ENCODE measurements around the gene YBX2. TPM values are rescaled to one million over a fixed set of nuclear protein-coding genes. Genes with fewer than 3 reads are reported as not detected.

YBX2 gene
- total RNA-seq, 1 experiment from 2014 or later = 54.9 TPM

GRCh38 chr17:7311110-7311705 lies 16.8 kb upstream of the YBX2 start:
- no peak for TF ChIP-seq TCF7L2 (IDR thresholded peaks at IDR 0.05; ENCODE audit: low read depth, low read length)
- TF ChIP-seq SIN3A (IDR thresholded peaks at IDR 0.05; ENCODE audit: borderline replicate concordance, insufficient read depth, low read depth, low read length) = no peak
- TF ChIP-seq POLR2AphosphoS5 (IDR thresholded peaks at IDR 0.05; ENCODE audit: low read depth, low read length) = no peak
- TF ChIP-seq CTCF (IDR thresholded peaks at IDR 0.05) = no peak
- TF ChIP-seq, protein P1, sequence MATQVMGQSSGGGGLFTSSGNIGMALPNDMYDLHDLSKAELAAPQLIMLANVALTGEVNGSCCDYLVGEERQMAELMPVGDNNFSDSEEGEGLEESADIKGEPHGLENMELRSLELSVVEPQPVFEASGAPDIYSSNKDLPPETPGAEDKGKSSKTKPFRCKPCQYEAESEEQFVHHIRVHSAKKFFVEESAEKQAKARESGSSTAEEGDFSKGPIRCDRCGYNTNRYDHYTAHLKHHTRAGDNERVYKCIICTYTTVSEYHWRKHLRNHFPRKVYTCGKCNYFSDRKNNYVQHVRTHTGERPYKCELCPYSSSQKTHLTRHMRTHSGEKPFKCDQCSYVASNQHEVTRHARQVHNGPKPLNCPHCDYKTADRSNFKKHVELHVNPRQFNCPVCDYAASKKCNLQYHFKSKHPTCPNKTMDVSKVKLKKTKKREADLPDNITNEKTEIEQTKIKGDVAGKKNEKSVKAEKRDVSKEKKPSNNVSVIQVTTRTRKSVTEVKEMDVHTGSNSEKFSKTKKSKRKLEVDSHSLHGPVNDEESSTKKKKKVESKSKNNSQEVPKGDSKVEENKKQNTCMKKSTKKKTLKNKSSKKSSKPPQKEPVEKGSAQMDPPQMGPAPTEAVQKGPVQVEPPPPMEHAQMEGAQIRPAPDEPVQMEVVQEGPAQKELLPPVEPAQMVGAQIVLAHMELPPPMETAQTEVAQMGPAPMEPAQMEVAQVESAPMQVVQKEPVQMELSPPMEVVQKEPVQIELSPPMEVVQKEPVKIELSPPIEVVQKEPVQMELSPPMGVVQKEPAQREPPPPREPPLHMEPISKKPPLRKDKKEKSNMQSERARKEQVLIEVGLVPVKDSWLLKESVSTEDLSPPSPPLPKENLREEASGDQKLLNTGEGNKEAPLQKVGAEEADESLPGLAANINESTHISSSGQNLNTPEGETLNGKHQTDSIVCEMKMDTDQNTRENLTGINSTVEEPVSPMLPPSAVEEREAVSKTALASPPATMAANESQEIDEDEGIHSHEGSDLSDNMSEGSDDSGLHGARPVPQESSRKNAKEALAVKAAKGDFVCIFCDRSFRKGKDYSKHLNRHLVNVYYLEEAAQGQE (IDR thresholded peaks at IDR 0.05; ENCODE audit: insufficient read depth in 1 of 2, low read depth in 2 of 2, low read length in 1 of 2) = no peak
- no peak overlapping the region for H3K4me3 ChIP-seq (ENCODE audit: low read depth in 2 of 2, low read length in 2 of 2)
- H3K4me1 ChIP-seq (ENCODE audit: control insufficient read depth, insufficient read depth, low read length) = peaks cover 42% of the 10 kb centered on the region
- intact Hi-C loops (cut with micrococcal nuclease; ENCODE audit: unreplicated experiment) (no loop called here), in situ Hi-C loops (cut with HindIII; ENCODE audit: low pct_unique_long_range_greater_than_20kb, low sequenced_read_pairs) (no loop called here)
- DNase-seq (ENCODE audit: low read depth, low spot score) = no peak
- no peaks in the 10 kb centered on the region for H3K9me3 ChIP-seq (ENCODE audit: control insufficient read depth, insufficient read depth, low read depth, low read length)
- peaks cover 29% of the 10 kb centered on the region for H3K36me3 ChIP-seq (ENCODE audit: control insufficient read depth, insufficient read depth, low read length)
- H3K27me3 ChIP-seq (ENCODE audit: control insufficient read depth, insufficient read depth, low read length) = no peaks in the 10 kb centered on the region
- ChIA-PET POLR2A (no interaction called here), CTCF (no interaction called here)
- no peak for ATAC-seq
- H3K27ac ChIP-seq (ENCODE audit: low read length) = peak overlapping the region; percentile 11; the same call in 1 of the 2 replicates
- no TSS peak for BruUV-seq (replicated peaks)

GRCh38 chr17:7309628-7310027 lies 15.2 kb upstream of the YBX2 start:
- intact Hi-C loops (cut with micrococcal nuclease; ENCODE audit: unreplicated experiment) = no loop called here

More at GRCh38 chr17:7309628-7310027, 15.2 kb upstream of the YBX2 start:
- peak overlapping the region; percentile 86 to 92 for H3K4me3 ChIP-seq (ENCODE audit: low read depth in 2 of 2, low read length in 2 of 2)
- H3K27me3 ChIP-seq (ENCODE audit: control insufficient read depth, insufficient read depth, low read length) = no peaks in the 10 kb centered on the region
- ChIA-PET CTCF (no interaction called here), POLR2A (no interaction called here)
- DNase-seq (ENCODE audit: low read depth, low spot score) = no peak
- peaks cover 42% of the 10 kb centered on the region for H3K4me1 ChIP-seq (ENCODE audit: control insufficient read depth, insufficient read depth, low read length)
- no peak for ATAC-seq
- TF ChIP-seq, protein P1 (IDR thresholded peaks at IDR 0.05; ENCODE audit: insufficient read depth in 1 of 2, low read depth in 2 of 2, low read length in 1 of 2) = no peak
- TF ChIP-seq POLR2AphosphoS5 (IDR thresholded peaks at IDR 0.05; ENCODE audit: low read depth, low read length) = no peak
- TF ChIP-seq CTCF (IDR thresholded peaks at IDR 0.05) = no peak
- TF ChIP-seq SIN3A (IDR thresholded peaks at IDR 0.05; ENCODE audit: borderline replicate concordance, insufficient read depth, low read depth, low read length) = no peak
- no peak for TF ChIP-seq TCF7L2 (IDR thresholded peaks at IDR 0.05; ENCODE audit: low read depth, low read length)
- peak overlapping the region; percentile 11; the same call in 1 of the 2 replicates for H3K27ac ChIP-seq (ENCODE audit: low read length)
- no peaks in the 10 kb centered on the region for H3K9me3 ChIP-seq (ENCODE audit: control insufficient read depth, insufficient read depth, low read depth, low read length)
- BruUV-seq (replicated peaks) = no TSS peak
- in situ Hi-C loops (cut with HindIII; ENCODE audit: low pct_unique_long_range_greater_than_20kb, low sequenced_read_pairs) = no loop called here
- H3K36me3 ChIP-seq (ENCODE audit: control insufficient read depth, insufficient read depth, low read length) = peaks cover 25% of the 10 kb centered on the region

Measured in Panc1 (cell line).